Suprapubic skin (tissue), 4 donors: Measurements from ENCODE around the gene MAD1L1.

Experiments
- CTCF ChIP-seq, 2 donors: fragments of 200-600 bp in 1 of 2; fragments of 450-650 bp in 1 of 2; sonication (generic) in 1 of 2; IDR thresholded peaks; one replicate each; pipeline ENCODE4 v1.5.1; 2016 to 2019; ENCODE audit warnings: antibody characterized with exemption in 2 of 2, mild to moderate bottlenecking in 1 of 2, moderate library complexity in 1 of 2
- EP300 ChIP-seq: sonication (generic); formaldehyde crosslinking; IDR thresholded peaks from one replicate; pipeline ENCODE4 v1.6.1; 2017; ENCODE audit warnings: antibody characterized with exemption
- POLR2A ChIP-seq, 2 donors: fragments of 450-650 bp; IDR thresholded peaks; one replicate each; pipeline ENCODE4 v1.6.1; 2017; ENCODE audit warnings: antibody characterized with exemption in 2 of 2, mild to moderate bottlenecking in 2 of 2, moderate library complexity in 2 of 2
- POLR2AphosphoS5 ChIP-seq, 3 donors: sonication (generic); formaldehyde crosslinking; IDR thresholded peaks; one replicate each; pipeline ENCODE4 v1.6.1; 2017; ENCODE audit warnings: antibody characterized with exemption in 3 of 3

DNA sequence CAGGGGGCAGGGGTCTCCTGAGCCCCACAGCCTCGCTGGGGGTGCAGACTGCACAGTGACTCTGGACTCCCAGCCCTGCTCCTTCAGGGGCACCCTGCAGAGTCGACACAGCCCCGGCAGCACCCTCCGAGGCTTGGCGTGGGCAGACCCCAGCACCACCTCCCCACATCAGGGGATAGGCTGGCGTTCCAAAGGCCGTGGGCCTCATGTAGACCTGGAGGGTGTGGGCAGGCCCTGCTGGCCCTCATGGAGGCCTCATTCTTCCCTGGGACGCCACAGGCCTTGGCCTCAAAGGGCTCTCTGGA lies 296.8 kb downstream of the MAD1L1 start:
- TF ChIP-seq CTCF (IDR thresholded peaks at IDR 0.05) (no peak), POLR2AphosphoS5 (IDR thresholded peaks at IDR 0.05) (no peak), POLR2A (IDR thresholded peaks at IDR 0.05) (no peak), EP300 (no peak)
